Retinal pigment epithelial cell (primary cell): ENCODE measurements around the gene F12.
A peak's percentile ranks its signal among the peaks of the same experiment; 100 is the strongest.
"Not testable (repeated sequence)": the region's sequence is repeated elsewhere in the genome, so short reads cannot be mapped to it uniquely, and the experiment has no call there.

ENCODE experiments used
- DNase-seq: peaks from one replicate; pipeline ENCODE4 v3.0.0-alpha.2; 2010; ENCODE audit warnings: low read depth
- H3K4me3 ChIP-seq: 2 replicates; pipeline ENCODE4 v1.5.1; 2011; ENCODE audit warnings: mild to moderate bottlenecking, low read length, control low read depth, moderate library complexity
- TF ChIP-seq, protein P1 (sequence below): conservative IDR thresholded peaks from 2 replicates; pipeline ENCODE4 v1.5.1; 2011; ENCODE audit warnings: low read depth, low read length, control low read depth, inconsistent platforms

The F12 gene

DNA sequence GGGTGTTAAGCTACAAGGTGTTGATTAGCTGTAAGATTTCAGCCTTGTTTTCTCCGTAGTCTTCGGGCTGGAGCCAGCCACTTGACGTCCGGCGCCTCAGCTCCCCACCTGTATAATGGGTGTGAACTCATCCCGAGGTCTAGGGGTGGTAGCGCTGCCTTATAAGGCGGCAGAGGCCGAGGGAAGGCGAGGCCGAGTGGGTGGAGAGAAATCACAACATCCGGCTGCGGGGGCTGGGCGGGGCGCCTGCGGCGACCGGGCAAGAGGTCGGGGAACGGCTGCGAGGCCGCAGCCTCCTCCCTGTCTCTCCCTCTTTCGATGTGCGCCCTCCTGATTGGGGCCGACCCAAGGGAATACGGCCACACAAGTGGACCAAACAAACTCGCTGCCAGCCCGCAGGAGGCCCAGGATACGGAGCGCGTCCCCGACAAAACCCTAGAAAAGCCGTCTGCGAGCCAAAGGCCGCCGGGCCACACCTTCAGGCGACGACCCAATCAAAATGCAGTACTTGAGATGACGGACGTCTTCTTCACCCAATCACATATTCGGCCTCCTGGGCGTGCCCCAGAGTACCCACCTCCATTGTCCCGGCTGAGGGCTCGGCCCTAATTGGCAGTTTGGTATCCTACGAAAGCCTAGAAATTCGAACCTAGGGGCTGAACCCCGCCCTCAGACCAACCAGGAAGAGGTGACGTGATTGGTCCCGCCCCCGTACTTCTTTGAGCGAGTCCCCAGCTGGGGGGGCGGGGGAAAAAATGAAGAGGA lies 16.6 kb upstream of the F12 start:
- TF ChIP-seq, protein P1, sequence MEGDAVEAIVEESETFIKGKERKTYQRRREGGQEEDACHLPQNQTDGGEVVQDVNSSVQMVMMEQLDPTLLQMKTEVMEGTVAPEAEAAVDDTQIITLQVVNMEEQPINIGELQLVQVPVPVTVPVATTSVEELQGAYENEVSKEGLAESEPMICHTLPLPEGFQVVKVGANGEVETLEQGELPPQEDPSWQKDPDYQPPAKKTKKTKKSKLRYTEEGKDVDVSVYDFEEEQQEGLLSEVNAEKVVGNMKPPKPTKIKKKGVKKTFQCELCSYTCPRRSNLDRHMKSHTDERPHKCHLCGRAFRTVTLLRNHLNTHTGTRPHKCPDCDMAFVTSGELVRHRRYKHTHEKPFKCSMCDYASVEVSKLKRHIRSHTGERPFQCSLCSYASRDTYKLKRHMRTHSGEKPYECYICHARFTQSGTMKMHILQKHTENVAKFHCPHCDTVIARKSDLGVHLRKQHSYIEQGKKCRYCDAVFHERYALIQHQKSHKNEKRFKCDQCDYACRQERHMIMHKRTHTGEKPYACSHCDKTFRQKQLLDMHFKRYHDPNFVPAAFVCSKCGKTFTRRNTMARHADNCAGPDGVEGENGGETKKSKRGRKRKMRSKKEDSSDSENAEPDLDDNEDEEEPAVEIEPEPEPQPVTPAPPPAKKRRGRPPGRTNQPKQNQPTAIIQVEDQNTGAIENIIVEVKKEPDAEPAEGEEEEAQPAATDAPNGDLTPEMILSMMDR: no peak
- peak overlapping the region; percentile 68 for H3K4me3 ChIP-seq
- peak; percentile 100 for DNase-seq

DNA sequence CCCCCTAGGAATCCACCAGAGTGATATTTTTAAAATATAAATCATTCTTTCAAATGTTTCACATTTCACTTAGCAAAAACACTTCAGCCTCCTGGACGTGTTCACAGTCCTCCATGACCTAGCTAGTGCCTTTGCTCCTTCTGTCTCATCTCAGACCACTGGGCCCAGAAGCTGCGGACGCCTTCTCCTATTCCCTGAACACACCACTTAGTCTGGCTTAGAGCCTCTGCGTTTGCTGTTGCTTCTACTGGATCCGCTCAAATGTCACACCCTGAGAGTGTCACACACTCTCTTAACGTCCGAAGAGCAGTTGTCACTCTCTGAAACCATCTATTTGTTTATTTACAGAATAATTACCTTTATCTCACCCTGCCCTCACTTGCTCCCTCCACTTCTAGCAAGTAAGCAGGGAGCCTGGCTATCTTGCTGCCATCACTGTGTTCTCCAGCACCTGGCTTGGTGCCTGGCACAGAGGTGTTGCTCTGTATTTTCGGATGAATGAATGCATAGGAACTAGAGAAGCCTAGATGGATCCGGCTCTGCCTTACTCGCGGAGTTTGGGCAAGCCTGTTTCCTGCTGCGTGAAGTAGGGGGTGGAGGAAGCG lies 15.9 kb upstream of the F12 start:
- TF ChIP-seq, protein P1: no peak
- DNase-seq: no peak
- H3K4me3 ChIP-seq: peak overlapping the region; percentile 68

DNA sequence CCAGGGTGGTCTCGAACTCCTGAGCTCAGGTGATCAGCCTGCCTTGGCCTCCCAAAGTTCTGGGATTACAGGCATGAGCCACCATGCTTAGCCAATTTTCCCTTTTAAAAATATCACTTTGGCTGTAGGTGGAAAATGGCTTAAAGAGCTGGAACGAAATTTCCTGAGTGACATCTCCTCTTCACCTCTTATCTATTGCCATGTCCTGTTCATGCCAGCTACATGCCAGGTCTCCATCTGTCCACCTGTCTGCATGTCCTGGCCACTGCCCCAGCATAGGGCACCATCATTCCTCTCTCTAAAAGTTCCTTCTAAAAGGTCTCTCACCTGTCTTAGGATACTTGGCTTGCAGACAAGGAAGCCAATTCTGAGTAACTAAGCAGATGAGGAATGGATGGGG lies 14.3 kb upstream of the F12 start:
- TF ChIP-seq, protein P1: no peak
- H3K4me3 ChIP-seq: no peak overlapping the region
- DNase-seq: no peak

DNA sequence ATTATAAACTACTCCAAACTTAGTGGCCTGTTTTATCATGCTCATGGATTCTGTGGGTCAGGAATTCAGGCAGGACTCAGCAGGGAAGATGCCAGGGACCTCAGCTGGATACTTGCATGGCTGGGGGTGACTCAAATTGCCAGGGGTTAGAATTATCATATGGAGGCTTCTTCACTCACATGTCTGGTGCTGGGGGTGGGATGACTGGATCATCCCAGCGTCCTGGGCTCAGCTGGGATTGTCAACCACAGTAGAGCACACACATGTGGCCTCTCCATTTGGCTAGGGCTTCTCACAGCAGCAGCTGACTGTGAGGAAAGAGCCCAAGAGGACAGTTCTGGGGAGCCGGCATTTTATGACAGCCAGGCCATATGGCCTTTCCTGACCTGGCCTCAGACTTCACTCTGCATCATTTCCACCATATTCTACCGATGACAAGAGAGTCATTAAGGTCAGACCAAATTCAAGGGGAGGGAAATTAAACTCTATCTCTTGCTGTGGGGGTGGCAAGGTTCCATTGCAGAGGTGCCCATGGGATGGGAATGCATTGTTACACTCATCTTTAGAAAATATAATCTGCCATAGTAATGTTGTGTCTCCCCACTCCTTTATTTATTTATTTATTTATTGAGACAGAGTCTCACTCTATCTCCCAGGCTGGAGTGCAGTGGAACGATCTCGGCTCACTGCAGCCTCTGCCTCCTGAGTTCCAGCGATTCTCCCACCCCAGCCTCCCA lies 11.9 kb upstream of the F12 start:
- H3K4me3 ChIP-seq: no peak overlapping the region
- no peak for DNase-seq
- TF ChIP-seq, protein P1: no peak

DNA sequence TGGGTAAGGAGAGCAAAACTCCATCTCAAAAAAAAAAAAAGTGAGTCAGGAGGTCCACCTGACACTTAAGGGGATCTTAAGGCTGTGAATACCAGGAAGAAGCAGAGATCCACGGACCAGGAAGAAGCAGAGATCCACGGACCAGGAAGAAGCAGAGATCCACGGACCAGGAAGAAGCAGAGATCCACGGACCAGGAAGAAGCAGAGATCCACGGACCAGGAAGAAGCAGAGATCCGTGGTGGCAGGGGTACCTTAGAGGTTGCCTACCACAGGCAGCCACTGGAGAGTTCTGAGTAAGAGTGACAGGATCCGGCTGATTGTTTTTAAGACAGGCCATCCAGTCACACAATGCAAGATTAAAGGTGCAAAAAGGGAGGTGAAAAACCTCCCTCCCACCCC lies 11.1 kb upstream of the F12 start:
- DNase-seq: not testable (repeated sequence)

DNA sequence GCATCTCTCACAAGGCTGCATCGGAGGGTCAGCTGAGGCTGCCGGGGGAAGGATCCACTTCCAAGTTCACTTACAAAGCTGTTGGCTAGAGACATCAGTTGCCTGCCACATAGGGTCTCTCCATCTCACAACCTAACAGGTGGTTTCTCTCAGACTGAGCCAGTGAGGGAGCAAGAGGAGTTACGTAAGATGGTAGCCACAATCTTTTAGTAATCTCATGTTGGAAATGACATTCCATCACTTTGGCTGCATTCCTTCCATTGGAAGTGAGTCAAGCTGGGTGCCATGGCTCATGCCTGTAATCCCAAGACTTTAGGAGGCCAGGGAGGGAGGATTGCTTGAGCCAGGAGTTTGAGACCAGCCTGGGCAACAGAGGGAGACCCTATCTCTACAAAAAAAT lies 9.7 kb upstream of the F12 start:
- no peak for DNase-seq
- TF ChIP-seq, protein P1: no peak
- H3K4me3 ChIP-seq: no peak overlapping the region

More for the DNA sequence above, 11.1 kb upstream of the F12 start:
- not testable (repeated sequence) for H3K4me3 ChIP-seq

DNA sequence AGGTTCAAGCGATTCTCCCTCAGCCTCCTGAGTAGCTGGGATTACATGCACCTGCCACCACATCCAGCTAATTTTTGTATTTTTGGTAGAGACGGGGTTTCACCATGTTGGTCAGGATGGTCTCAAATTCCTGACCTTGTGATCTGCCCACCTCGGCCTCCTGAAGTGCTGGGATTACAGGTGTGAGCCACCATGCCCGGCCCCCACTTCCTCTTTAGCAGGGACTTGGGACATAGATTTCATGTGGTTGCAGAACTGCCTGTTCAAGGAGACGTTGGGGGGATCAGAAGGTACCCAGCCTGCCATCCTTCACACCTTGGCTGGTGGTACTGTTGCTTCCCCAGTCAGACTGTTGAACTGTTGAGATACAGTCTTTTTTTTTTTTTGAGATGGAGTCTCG lies 7.7 kb upstream of the F12 start:
- not testable (repeated sequence) for H3K4me3 ChIP-seq, DNase-seq

DNA sequence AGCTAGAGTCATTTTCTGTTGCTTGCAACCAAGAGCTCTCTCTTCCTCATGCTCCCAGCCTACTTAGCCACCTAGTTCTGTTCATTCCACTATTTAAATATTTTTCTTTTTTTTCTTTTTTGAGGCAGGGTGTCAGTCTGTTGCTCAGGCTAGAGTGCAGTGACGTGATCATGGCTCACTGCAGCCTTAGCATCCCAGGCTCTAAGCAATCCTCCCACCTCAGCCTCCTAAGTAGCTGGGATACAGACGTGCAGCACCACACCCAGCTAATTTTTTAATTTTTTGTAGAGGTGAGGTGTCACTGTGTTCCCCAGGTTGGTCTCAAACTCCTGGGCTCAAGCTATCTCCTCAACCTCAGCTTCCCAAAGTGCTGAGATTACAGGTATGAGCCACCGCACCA lies 5.1 kb upstream of the F12 start:
- TF ChIP-seq, protein P1: no peak
- no peak overlapping the region for H3K4me3 ChIP-seq
- no peak for DNase-seq
